ENCODE measurements around the gene SP100. TPM values are rescaled to one million over a fixed set of nuclear protein-coding genes. Genes with fewer than 3 reads are reported as not detected.
A peak's percentile ranks its signal among the peaks of the same experiment; 100 is the strongest.

Gene SP100
- total and polyA plus RNA-seq, 7 experiments from 2014 or later, result 103 to 391 (median 211) TPM

- no peaks in the 10 kb centered on the region for H3K9me3 ChIP-seq (ENCODE audit: control insufficient read depth in 2 of 3, low read length in 3 of 3)
- Mint-ChIP-seq H3K9me3 (no peaks in the 10 kb centered on the region), H3K27ac (peak overlapping the region; percentile 97 to 100 (median 99)), H3K4me3 (peak overlapping the region; percentile 94 to 100 (median 100)), H3K27me3 (no peaks in the 10 kb centered on the region), H3K4me1 (peaks cover 31 to 90% (median 79%) of the 10 kb centered on the region in 7 donors), H3K36me3 (peaks cover 0 to 14% (median 0%) of the 10 kb centered on the region in 5 donors)
- no peaks in the 10 kb centered on the region for H3K27me3 ChIP-seq (ENCODE audit: control insufficient read depth in 2 of 2, insufficient read depth in 2 of 2, low read length in 2 of 2)
- ATAC-seq, result no peak
- H3K4me3 ChIP-seq (ENCODE audit: low read length), result peak overlapping the region; percentile 96
- H3K36me3 ChIP-seq (ENCODE audit: control insufficient read depth in 2 of 3, insufficient read depth in 3 of 3, low read length in 3 of 3), result no peaks in the 10 kb centered on the region
- no peak for DNase-seq
- peak overlapping the region; percentile 85 for H3K27ac ChIP-seq (ENCODE audit: low read depth, low read length)
- ChIA-PET CTCF (interaction anchor here (1.1 kb wide), 1 partner anchor 198 kb away, joined by 3 read pairs; no protein-coding TSS in a partner anchor), POLR2A (interaction anchor here (0.7 to 1.3 kb wide), 2 partner anchors 9 to 186 kb away, joined by 3 to 4 read pairs; no protein-coding TSS in a partner anchor)
- intact Hi-C loops (cut with micrococcal nuclease), result loop anchor here (10.0 kb wide), 4 partner anchors 382 to 1292 kb away; partner anchors contain the start of genes FBXO36 (in 1 of the 2), PSMD1 (in 1 of the 2), PTMA (in 1 of the 2) and TRIP12 (in 1 of the 2)
- peaks cover 26 to 29% of the 10 kb centered on the region in 2 donors for H3K4me1 ChIP-seq (ENCODE audit: control insufficient read depth in 2 of 2, insufficient read depth in 2 of 2, low read length in 2 of 2)
These were observed 3.2 kb upstream of the SP100 start for GRCh38 chr2:230412846-230413245.

DNA sequence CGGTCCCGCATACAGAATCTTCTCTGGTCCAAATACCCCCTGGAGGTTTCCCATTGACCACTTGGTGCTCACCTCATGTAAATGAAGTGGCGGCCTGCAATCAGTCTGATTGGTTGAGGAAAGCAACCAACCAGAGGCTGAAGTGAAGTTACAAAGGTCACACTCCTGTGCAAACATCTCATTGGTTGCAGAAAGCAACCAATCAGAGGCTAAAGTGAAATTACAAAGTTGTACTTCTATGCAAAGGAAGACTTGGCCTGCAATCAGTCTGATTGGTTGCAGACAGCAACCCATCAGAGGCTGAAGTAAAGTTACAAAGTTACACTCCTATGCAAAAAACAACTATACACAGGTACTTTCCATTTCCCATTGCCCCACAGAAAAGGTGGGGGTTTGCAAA lies 2.5 kb upstream of the SP100 start:
- H3K4me3 ChIP-seq (ENCODE audit: low read length), result no peak overlapping the region
- no peak for ATAC-seq
- no peaks in the 10 kb centered on the region for H3K9me3 ChIP-seq (ENCODE audit: control insufficient read depth in 2 of 3, low read length in 3 of 3)
- Mint-ChIP-seq H3K4me3 (peak overlapping the region; percentile 62 to 100 (median 100)), H3K36me3 (peaks cover 0 to 20% (median 4%) of the 10 kb centered on the region in 5 donors), H3K9me3 (no peaks in the 10 kb centered on the region), H3K27ac (peak overlapping the region; percentile 93 to 99 (median 99)), H3K27me3 (no peaks in the 10 kb centered on the region), H3K4me1 (peaks cover 33 to 90% (median 76%) of the 10 kb centered on the region in 7 donors)
- ChIA-PET POLR2A (interaction anchor here (4.2 kb wide), 1 partner anchor 86 kb away, joined by 14 read pairs; the partner anchor contains the start of gene SP140L), CTCF (no interaction called here)
- no peaks in the 10 kb centered on the region for H3K36me3 ChIP-seq (ENCODE audit: control insufficient read depth in 2 of 3, insufficient read depth in 3 of 3, low read length in 3 of 3)
- H3K27me3 ChIP-seq (ENCODE audit: control insufficient read depth in 2 of 2, insufficient read depth in 2 of 2, low read length in 2 of 2), result no peaks in the 10 kb centered on the region
- peaks cover 26 to 29% of the 10 kb centered on the region in 2 donors for H3K4me1 ChIP-seq (ENCODE audit: control insufficient read depth in 2 of 2, insufficient read depth in 2 of 2, low read length in 2 of 2)
- DNase-seq, result peak in 1 of 9 donors; percentile 22
- H3K27ac ChIP-seq (ENCODE audit: low read depth, low read length), result peak overlapping the region; percentile 98
- intact Hi-C loops (cut with micrococcal nuclease), result loop anchor here (10.0 kb wide), 4 partner anchors 381 to 1291 kb away; partner anchors contain the start of genes FBXO36 (in 1 of the 2), PSMD1 (in 1 of the 2), PTMA (in 1 of the 2) and TRIP12 (in 1 of the 2)

GRCh38 chr2:230414302-230414701 lies 1.7 kb upstream of the SP100 start:
- Histone ChIP-seq H3K9me3 (ENCODE audit: control insufficient read depth in 2 of 3, low read length in 3 of 3) (no peaks in the 10 kb centered on the region), H3K4me3 (ENCODE audit: low read length) (no peak overlapping the region), H3K27ac (ENCODE audit: low read depth, low read length) (peak overlapping the region; percentile 98), H3K27me3 (ENCODE audit: control insufficient read depth in 2 of 2, insufficient read depth in 2 of 2, low read length in 2 of 2) (no peaks in the 10 kb centered on the region), H3K36me3 (ENCODE audit: control insufficient read depth in 2 of 3, insufficient read depth in 3 of 3, low read length in 3 of 3) (no peaks in the 10 kb centered on the region), H3K4me1 (ENCODE audit: control insufficient read depth in 2 of 2, insufficient read depth in 2 of 2, low read length in 2 of 2) (peaks cover 33 to 34% of the 10 kb centered on the region in 2 donors)
- POLR2A ChIA-PET, result interaction anchor here (0.7 to 4.3 kb wide), 6 partner anchors 10 to 195 kb away, joined by 3 to 16 read pairs (median 8); partner anchors contain the start of genes SP110 and SP140L
- DNase-seq (no peak), ATAC-seq (no peak)
- no peaks in the 10 kb centered on the region for H3K27me3 Mint-ChIP-seq
- peak overlapping the region; percentile 78 to 100 (median 98) for H3K4me3 Mint-ChIP-seq
- peaks cover 0 to 27% (median 12%) of the 10 kb centered on the region in 5 donors for H3K36me3 Mint-ChIP-seq
- intact Hi-C loops (cut with micrococcal nuclease), result loop anchor here (10.0 kb wide), 4 partner anchors 380 to 1290 kb away; partner anchors contain the start of genes FBXO36 (in 1 of the 2), PSMD1 (in 1 of the 2), PTMA (in 1 of the 2) and TRIP12 (in 1 of the 2)
- H3K4me1 Mint-ChIP-seq, result peaks cover 41 to 90% (median 76%) of the 10 kb centered on the region in 7 donors
- CTCF ChIA-PET, result no interaction called here
- H3K27ac Mint-ChIP-seq, result peak overlapping the region; percentile 93 to 100 (median 99)
- H3K9me3 Mint-ChIP-seq, result no peaks in the 10 kb centered on the region

- Histone ChIP-seq H3K4me3 (ENCODE audit: low read length) (peak overlapping the region; percentile 95), H3K36me3 (ENCODE audit: control insufficient read depth in 2 of 3, insufficient read depth in 3 of 3, low read length in 3 of 3) (peaks cover 0 to 3% (median 0%) of the 10 kb centered on the region in 3 experiments), H3K27me3 (ENCODE audit: control insufficient read depth in 2 of 2, insufficient read depth in 2 of 2, low read length in 2 of 2) (no peaks in the 10 kb centered on the region), H3K9me3 (ENCODE audit: control insufficient read depth in 2 of 3, low read length in 3 of 3) (no peaks in the 10 kb centered on the region), H3K4me1 (ENCODE audit: control insufficient read depth in 2 of 2, insufficient read depth in 2 of 2, low read length in 2 of 2) (peaks cover 42 to 58% of the 10 kb centered on the region in 2 donors), H3K27ac (ENCODE audit: low read depth, low read length) (peak overlapping the region; percentile 98)
- ChIA-PET POLR2A (interaction anchor here (0.8 to 4.3 kb wide), 9 partner anchors 9 to 200 kb away, joined by 3 to 16 read pairs (median 7); partner anchors contain the start of genes SP140 and SP140L), CTCF (interaction anchor here (0.7 kb wide), 1 partner anchor 310 kb away, joined by 3 read pairs; no protein-coding TSS in a partner anchor)
- ATAC-seq, result no peak
- Mint-ChIP-seq H3K4me3 (peak overlapping the region; percentile 88 to 100 (median 94)), H3K27ac (peak overlapping the region; percentile 29 to 99 (median 79)), H3K36me3 (peaks cover 10 to 47% (median 27%) of the 10 kb centered on the region in 5 donors), H3K27me3 (no peaks in the 10 kb centered on the region), H3K4me1 (peaks cover 51 to 91% (median 82%) of the 10 kb centered on the region in 7 donors), H3K9me3 (no peaks in the 10 kb centered on the region)
- intact Hi-C loops (cut with micrococcal nuclease), result loop anchor here (2.0 to 10.0 kb wide), 11 partner anchors 23 to 1287 kb away; partner anchors contain the start of genes CAB39 (in 1 of the 2), FBXO36 (in 1 of the 2), PSMD1 (in 1 of the 2) and PTMA (in 1 of the 2)
- DNase-seq, result no peak
These were observed 1.4 kb downstream of the SP100 start for GRCh38 chr2:230417436-230417835.

DNA sequence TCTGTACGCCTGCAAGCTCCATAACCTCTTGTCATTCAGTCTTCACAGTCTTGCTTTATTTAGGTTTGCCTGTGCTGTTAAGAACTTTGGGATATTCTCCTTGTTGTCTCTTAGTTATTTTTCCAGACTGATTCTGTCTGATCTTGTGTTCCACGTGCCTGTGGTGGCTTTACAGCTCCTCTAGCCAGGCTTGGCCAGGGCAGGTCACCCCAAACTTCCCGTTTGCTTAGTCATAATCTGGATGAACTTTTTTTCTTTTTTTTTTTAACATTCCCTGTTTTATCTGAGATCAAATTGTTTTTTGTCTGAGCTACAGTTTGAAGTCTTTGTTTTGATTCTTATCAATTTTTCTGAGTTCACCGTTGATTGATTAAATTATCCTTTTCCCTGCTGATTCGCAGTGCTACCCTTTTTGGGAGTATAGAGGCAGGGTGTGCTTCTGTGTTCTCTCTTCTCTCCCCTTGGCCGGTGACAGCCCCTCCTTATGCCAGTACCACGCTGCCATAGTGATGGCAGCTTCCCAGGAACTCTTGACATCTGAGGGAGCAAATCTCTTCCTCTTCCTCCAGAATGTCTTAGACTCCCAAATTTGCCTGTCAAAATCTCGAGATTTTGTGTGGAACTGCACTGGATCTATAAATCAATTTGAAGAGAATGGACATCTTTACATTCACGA lies 2.5 kb downstream of the SP100 start:
- Mint-ChIP-seq H3K27me3 (no peaks in the 10 kb centered on the region), H3K4me1 (peaks cover 52 to 91% (median 80%) of the 10 kb centered on the region in 7 donors), H3K27ac (peak overlapping the region in 8 of 9 donors; percentile 51 to 99 (median 74)), H3K36me3 (peaks cover 13 to 54% (median 33%) of the 10 kb centered on the region in 5 donors), H3K4me3 (peak overlapping the region; percentile 88 to 100 (median 94)), H3K9me3 (no peaks in the 10 kb centered on the region)
- peaks cover 41 to 50% of the 10 kb centered on the region in 2 donors for H3K4me1 ChIP-seq (ENCODE audit: control insufficient read depth in 2 of 2, insufficient read depth in 2 of 2, low read length in 2 of 2)
- H3K9me3 ChIP-seq (ENCODE audit: control insufficient read depth in 2 of 3, low read length in 3 of 3), result no peaks in the 10 kb centered on the region
- CTCF ChIA-PET, result no interaction called here
- H3K27ac ChIP-seq (ENCODE audit: low read depth, low read length), result peak overlapping the region; percentile 98
- H3K36me3 ChIP-seq (ENCODE audit: control insufficient read depth in 2 of 3, insufficient read depth in 3 of 3, low read length in 3 of 3), result peaks cover 0 to 5% (median 0%) of the 10 kb centered on the region in 3 experiments
- H3K4me3 ChIP-seq (ENCODE audit: low read length), result peak overlapping the region; percentile 33
- H3K27me3 ChIP-seq (ENCODE audit: control insufficient read depth in 2 of 2, insufficient read depth in 2 of 2, low read length in 2 of 2), result no peaks in the 10 kb centered on the region
- POLR2A ChIA-PET, result interaction anchor here (0.7 to 4.3 kb wide), 8 partner anchors 9 to 193 kb away, joined by 3 to 16 read pairs (median 5); partner anchors contain the start of gene SP140
- intact Hi-C loops (cut with micrococcal nuclease), result loop anchor here (1.0 to 10.0 kb wide), 7 partner anchors 13 to 1286 kb away; partner anchors contain the start of genes CAB39 (in 1 of the 2), FBXO36 (in 1 of the 2), PSMD1 (in 1 of the 2) and PTMA (in 1 of the 2)
- no peak for DNase-seq
- no peak for ATAC-seq

- intact Hi-C loops (cut with micrococcal nuclease), result loop anchor here (1.0 to 10.0 kb wide), 7 partner anchors 12 to 1286 kb away; partner anchors contain the start of genes CAB39 (in 1 of the 2), FBXO36 (in 1 of the 2), PSMD1 (in 1 of the 2) and PTMA (in 1 of the 2)
- Histone ChIP-seq H3K27ac (ENCODE audit: low read depth, low read length) (peak overlapping the region; percentile 98), H3K36me3 (ENCODE audit: control insufficient read depth in 2 of 3, insufficient read depth in 3 of 3, low read length in 3 of 3) (peaks cover 0 to 5% (median 0%) of the 10 kb centered on the region in 3 experiments), H3K4me1 (ENCODE audit: control insufficient read depth in 2 of 2, insufficient read depth in 2 of 2, low read length in 2 of 2) (peaks cover 48 to 50% of the 10 kb centered on the region in 2 donors), H3K4me3 (ENCODE audit: low read length) (peak overlapping the region; percentile 27), H3K27me3 (ENCODE audit: control insufficient read depth in 2 of 2, insufficient read depth in 2 of 2, low read length in 2 of 2) (no peaks in the 10 kb centered on the region), H3K9me3 (ENCODE audit: control insufficient read depth in 2 of 3, low read length in 3 of 3) (no peaks in the 10 kb centered on the region)
- H3K4me3 Mint-ChIP-seq, result peak overlapping the region; percentile 73 to 100 (median 94)
- POLR2A ChIA-PET, result no interaction called here
- no peak for ATAC-seq
- H3K27me3 Mint-ChIP-seq, result no peaks in the 10 kb centered on the region
- H3K36me3 Mint-ChIP-seq, result peaks cover 20 to 61% (median 40%) of the 10 kb centered on the region in 5 donors
- H3K9me3 Mint-ChIP-seq, result no peaks in the 10 kb centered on the region
- H3K27ac Mint-ChIP-seq, result peak overlapping the region in 7 of 9 donors; percentile 36 to 87 (median 80)
- DNase-seq, result no peak
- CTCF ChIA-PET, result no interaction called here
- peaks cover 55 to 91% (median 80%) of the 10 kb centered on the region in 7 donors for H3K4me1 Mint-ChIP-seq
These were observed 3.2 kb downstream of the SP100 start for GRCh38 chr2:230419181-230419580.

Data from naive thymus-derived CD4-positive, alpha-beta T cell (primary cell).